Measurements from ENCODE around the gene DIS3L2.
"Not testable (repeated sequence)": the region's sequence is repeated elsewhere in the genome, so short reads cannot be mapped to it uniquely, and the experiment has no call there.

Gene DIS3L2

DNA sequence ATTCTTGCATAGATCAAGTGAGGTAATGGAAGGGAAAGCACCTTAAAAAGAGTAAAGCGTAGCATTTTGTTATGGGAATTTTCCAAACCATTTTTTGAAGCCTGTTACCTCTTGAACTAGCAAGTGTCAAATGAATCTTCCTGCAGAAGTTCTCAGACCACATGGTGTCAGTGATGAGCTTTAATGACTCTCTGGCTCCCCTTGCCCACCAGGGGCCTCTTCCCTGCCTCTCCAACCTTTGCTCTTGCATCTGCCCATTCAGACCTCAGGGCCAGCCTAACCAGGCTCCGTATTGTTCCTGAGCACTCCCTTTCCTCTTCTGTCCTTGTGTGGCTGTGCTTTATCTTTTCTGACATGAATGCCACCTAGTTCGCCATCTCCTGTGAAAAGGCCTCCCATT lies 155.9 kb downstream of the DIS3L2 start:
- DNase-seq (ENCODE audit: low read depth), result no peak

DNA sequence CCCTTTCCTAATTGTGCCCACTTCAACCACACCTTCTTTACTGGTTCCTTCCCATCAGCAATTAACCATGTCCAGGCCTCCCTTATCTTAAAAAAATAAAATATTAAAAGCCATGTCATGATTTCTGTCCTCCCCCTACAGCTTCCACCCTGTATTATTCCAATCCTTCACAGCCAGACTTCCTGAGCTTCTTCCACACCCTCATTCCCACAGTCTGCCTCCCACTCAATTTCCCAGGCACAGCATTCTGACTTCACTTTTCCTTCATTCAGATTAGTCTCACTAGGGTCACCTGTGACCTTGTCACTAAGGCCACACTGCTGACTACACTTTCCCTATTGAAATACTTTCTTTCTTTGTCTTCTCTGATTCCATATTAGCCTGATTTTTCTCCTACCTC lies 159.4 kb downstream of the DIS3L2 start:
- no peak for DNase-seq (ENCODE audit: low read depth)

DNA sequence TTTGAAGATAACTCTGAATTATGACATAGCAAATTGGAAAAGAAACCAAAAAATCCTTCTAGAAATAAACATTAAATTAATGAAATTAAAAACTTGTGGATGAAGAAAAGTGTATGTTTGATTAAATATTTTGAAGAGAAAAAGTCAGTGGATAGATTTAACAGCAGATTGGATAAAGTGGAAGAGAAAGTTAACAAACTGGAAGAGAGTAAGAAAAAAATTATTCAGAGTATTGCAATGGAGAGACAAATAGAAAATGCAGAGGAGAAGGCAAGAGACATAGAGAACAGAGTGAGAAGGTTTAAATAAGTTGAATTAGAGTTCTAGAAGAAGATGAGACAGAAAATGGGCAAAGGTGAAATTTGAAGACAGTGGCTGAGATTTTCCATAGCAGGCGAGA lies 162.8 kb downstream of the DIS3L2 start:
- DNase-seq (ENCODE audit: low read depth), result no peak

DNA sequence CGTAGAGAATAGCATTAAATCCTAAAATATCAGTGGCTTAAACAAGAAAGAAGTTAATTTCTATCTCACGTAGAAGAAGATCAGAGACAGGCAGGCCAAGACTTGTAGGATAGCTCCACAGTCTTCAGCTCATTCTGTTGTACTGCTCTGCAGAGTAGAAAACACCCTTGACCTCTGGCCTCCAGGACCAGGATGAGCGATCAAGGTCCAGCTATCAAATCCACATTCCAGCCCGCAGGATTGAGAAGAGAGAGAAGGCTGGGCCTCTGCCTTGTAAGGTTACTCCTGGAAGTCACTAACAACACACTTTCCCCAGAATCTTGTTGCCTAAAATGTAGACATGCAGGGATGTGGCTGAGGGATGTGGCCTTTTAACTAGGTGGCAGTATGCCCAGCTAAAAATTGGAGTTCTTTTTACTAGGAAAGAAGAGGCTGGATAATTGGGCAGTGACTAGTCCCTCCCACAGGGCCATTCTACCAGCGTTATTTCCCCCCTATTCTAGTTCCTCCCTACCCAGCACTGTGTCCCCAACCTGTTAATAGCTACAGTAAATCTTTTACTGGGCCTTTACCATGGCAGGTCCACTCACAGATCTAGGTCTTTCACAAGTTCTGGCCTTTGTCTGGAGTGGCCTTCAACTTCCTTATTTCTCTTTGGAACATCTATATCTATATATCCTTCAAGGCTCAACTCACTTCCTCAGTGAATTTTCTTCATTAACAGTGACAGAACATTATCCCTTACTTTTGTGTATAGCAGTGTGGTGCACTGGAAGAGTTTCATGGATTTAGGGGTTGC lies 165.0 kb downstream of the DIS3L2 start:
- no peak for DNase-seq (ENCODE audit: low read depth)

DNA sequence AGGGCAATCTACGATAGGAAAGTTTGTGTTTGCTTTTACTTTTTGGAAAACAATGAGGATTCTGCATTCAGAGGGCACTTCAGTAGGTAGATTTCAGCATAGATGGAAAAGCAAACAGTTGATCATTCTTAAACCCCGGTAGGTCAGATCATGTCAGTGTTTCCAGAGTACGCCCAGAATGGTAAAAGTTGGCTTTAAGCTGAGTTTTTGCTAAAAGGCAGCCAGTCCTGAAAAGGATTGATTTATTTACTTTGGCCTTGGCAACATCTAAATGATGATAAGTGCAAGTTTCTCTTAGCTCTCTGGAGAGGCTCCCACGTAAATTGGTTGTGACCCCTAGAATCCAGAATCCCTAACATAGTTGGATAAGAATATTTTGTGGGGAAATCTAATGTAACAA lies 168.0 kb downstream of the DIS3L2 start:
- DNase-seq (ENCODE audit: low read depth), result no peak

DNA sequence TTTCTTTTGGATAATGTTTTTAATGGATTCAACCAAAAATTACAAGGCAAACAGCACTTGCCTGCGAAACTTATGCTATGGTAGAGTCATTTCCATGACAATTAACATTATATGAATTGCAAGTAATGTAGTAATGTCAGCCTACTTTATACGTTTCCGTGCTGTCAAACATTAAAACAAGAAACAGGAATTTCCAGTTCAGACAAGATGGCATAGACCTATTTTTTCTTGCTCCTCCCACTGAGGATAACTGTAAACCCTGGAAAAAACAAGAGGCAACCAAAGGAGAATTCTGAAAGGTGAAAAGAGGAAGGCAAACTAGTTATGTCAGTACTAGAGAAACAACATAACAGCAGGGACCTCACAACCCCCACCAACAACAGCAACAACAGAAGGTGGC lies 170.7 kb downstream of the DIS3L2 start:
- DNase-seq (ENCODE audit: low read depth), result no peak

DNA sequence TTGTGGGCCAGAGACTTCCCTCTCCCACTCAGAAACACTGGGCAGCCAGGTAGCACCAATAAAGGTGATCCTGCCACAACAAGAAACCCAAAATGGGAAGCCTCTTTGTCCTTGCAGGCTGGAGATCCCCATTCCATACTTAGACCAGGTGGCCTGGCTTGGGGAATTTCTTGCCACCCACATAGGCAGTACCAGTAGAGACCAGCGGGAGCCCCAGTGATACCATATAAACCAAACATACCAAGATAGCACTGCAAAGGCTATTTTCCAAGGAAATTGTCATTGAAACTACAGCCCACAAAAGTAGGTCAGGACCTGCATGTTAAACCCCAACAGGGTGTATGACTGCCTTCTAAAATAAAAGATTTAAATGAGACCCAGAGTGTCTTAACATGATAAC lies 171.6 kb downstream of the DIS3L2 start:
- DNase-seq (ENCODE audit: low read depth), result no peak

DNA sequence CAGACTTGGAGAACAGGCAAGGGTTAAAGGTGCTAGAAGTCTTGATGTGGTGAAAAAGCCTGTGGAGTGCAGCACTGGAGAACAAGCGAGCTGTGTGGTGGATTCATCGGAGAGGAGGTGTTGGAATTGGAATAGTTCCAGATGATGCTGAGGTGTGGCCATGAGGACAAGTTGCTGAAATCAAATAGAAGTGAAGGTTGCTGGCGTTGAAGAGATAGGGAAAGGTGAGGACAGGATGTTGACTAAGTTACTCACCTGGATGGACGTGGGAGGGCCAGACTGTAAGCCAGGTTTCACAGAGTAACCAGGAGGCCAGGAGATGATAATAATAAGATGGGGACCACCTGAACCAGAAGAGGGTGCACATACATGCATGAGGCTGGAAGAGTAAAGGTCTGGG lies 173.4 kb downstream of the DIS3L2 start:
- no peak for DNase-seq (ENCODE audit: low read depth)

DNA sequence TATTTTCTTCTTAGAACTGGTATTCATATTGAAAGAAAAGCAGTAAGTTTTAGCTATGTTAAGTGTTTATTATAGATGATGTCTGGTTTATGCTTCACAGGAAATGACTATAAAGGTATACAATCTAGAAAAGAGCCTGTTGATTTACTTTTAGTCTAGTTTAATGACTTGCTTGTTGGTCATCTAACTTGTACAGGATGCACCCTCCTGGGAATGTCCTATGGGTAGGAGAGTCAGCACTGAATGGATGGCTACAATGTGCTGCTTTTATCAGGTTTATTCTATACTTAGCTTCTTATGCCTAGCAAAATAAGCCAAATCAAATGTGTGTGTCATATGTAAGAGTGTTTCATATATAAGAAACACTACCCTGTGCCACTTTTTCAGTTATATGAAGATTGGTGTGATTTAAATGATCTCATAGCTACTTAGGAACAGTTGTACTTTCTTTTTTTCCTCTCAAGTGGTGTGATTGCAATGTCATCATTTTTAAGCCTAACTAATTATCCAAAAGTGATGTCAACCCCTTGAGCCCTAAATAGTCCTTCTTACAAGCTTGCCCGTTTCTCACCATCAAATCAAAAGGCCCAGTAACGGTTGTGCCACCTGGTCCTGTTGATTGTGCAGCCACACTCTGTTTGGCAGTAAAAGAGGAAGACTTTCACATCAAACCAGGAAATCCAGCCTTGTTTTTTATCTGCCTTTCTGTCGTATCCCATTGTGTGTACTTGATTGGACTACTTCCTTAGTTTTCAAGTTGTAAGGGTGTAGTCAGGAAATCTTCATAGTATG lies 176.0 kb downstream of the DIS3L2 start:
- no peak for DNase-seq (ENCODE audit: low read depth)

DNA sequence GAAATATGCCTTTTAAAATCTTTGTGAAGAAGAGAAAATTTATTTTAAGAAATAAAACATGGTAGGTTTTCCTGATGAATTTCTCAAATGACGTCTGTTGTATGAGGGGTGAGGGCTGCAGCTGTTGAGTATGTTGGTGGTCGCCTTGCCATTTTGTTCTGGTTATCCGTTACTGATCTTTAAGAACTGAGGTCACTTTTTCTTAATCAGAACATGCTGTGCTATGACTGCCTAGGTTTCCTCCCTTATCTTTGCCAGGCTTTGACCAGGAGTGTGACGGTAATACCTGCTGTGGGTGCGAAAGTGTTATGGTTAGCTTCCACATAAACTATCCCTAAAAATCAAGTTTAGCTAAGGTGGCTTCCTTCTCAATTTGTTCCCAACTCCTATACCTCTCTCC lies 176.9 kb downstream of the DIS3L2 start:
- DNase-seq (ENCODE audit: low read depth), result no peak

DNA sequence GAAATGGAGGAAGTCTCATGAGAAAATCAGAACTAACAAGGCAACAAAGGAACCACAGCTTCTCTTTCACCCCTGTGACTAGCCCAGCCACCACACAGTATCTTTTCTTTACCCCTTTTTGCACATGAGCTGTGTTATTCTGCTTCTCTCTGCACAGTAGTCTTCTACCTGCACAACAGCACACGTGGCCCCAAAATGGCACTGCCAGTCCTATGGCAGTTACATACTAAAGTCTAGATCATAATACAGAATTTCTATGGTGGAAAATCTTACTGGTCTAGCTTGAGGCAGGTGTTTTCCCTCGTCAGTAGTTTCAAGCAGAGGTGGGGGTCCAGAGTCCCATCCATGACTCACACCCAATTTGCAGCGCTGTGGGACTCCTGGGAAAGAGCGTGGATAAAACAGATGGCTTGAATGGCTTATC lies 177.7 kb downstream of the DIS3L2 start:
- no peak for DNase-seq (ENCODE audit: low read depth)

DNA sequence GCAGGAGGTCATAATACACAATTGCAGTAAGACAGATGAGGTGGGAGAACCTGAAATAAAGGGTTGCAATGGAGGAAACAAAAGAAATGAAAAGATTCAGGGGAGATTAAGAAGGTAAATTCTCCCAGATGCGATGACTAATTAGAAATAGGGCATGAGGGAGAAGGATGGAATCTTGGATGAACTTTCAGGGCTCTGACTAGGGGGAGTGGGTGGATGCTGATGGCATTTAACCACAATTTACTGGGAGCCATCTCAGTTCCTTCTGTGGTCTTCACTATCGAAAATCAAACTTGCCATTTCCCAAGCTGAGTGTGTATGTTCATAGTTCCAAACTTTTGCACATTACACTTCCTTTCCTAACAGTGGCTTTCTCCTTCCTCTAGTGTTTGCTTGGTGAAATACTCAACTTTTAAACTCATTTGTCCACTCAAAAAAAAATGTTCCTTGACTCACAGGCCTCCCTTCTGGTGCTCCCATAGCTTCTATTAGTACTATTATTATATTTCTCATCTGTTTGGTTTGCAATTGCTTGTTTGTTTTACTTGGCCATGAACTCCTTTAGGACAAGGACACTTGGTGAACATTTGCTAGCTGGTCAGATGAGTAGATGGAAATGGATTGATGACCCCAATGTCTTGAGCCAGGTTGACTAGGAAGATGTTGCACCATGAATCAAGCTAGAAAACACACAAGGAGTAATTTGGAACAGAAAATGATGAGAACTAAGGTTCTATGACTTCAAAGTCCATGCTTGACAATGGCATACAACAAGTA lies 178.5 kb downstream of the DIS3L2 start:
- no peak for DNase-seq (ENCODE audit: low read depth)

DNA sequence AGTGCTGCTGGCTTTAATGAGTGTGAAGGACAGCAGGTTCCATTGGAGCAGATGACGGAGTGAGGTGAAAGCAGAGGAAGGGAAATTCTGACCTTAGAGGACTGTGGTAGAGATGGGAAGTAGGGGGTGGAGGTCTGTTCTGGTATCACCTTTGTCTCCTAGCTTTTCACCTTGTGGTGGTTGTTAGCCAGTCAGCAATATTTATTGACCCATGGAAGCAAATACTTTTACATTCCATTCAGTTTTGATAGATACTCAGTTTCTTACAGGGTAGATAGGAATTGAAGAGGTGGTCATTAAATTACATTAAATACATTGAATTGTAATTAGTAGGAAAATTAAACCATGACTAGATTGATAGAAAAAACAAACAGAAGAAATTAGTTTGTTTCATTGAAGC lies 180.1 kb downstream of the DIS3L2 start:
- no peak for DNase-seq (ENCODE audit: low read depth)

DNA sequence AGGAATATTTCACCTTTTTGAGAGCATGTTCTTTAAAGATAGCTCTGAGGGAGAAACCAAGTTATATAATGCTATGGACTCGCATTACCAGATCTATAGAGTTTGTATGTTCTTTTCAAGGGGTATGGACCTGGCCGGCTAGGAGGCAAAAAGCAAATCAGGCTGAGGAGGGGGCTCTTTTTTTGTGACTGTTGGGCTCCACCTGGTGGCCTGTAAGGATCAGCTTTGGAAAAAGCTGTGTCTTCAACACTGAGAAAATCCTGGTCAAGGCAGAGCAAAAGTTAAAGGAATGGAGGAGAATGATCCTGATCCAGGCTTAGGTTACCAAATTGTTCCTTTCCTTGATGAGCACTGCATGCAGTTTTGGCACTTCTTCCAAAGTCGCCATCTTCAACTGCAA lies 180.5 kb downstream of the DIS3L2 start:
- DNase-seq (ENCODE audit: low read depth), result no peak

DNA sequence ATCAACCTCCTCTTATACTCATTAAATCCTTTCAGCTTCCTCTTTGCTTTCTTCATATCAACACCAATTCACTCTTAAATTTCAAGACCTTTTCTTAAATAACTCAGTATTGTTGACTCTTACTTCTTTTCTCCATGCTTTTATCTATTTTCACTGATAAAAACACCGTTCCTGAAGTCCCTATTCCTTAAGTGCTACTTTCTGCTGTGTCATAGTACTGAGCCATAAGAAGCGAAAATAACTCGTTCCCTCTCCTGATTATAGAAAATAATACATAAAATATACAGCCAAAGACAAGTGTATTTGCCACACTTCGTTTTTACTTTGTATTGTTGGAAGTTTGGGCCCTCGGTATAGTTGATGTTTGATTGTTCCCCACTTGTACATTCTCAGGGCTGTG lies 181.0 kb downstream of the DIS3L2 start:
- no peak for DNase-seq (ENCODE audit: low read depth)

DNA sequence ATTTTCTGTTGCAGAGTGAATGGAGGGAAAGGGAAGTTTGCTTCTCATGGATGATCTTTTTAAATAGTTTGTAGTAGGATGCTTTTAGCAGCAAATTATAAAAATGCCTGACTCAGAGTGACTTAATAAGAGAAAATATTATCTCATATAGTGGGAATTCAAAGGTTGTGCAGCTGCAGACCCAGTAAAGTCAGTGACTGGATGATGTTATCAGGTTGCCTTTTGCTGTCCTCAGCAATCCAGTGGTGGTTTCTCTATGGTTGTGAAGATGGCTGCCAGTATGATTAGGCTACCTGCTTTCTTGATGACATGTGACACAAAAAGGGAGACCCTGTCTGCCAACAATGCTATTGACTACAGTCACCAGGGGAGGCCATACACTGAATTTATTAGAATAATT lies 184.8 kb downstream of the DIS3L2 start:
- no peak for DNase-seq (ENCODE audit: low read depth)

DNA sequence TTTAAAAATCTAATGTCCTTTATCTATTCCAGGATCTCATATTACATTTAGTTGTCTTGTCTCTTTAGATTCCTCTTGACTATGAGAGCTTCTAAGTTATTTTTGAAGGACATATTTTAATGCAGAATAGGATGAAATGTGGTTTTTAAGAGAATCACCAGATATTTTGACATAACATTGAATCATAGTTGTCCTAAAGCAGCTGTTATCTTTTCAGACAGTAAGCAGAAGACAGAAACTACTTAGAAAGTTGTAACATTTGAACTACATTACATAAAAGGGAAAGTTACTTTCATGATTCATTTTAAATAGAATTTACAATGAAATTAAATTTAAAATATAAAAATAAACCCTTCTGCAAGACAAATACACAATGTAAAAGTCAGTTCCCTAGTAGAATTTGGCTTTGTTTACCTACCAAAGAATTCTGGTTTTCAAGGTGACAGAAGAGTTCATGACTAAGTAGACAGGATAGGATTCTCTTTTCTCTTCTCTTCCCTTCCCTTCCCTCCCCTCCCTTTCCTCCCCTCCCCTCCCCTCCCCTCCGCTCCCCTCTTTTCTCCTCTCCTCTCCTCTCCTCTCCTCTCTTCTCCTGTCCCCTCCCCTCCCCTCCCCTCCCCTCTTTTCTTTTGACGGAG lies 186.0 kb downstream of the DIS3L2 start:
- no peak for DNase-seq (ENCODE audit: low read depth)

DNA sequence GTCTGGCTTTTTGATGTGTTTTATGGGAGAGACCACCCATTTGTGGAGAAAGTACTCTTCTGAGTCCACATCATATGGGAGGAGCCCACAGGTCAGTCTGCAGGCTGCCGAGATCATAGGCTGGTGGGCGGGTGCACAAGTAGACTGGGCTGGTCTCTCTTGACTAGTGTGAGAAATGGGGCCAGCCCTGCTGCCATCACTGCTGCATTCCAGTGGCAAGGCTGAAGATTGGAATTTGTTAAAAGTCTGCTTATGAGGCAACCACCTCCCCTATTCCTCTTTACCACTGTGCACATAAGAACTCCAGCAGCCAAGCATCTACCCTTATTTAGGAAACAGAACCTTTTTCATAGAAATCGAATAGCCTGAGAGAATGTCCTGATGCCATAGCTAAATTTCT lies 200.7 kb downstream of the DIS3L2 start:
- DNase-seq (ENCODE audit: low read depth), result no peak

DNA sequence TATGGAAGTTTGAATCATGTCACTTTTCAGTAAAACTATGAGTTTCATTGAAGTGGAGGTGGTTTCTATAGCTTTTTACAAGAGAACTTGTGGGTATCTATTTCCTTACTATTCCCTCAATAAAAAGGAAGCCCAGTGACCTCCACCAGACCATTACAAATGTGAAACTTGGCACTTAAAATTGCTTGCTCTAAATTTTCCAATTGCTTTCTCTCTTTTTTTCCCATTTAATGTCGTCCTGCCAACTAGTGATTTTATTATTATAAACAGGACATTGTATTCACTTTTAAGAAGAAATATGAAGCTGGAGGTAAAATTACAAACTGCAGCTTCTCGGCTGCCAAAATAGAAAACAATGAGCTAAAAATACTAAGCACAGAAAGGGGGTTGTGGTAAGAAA lies 208.9 kb downstream of the DIS3L2 start:
- DNase-seq (ENCODE audit: low read depth), result no peak

DNA sequence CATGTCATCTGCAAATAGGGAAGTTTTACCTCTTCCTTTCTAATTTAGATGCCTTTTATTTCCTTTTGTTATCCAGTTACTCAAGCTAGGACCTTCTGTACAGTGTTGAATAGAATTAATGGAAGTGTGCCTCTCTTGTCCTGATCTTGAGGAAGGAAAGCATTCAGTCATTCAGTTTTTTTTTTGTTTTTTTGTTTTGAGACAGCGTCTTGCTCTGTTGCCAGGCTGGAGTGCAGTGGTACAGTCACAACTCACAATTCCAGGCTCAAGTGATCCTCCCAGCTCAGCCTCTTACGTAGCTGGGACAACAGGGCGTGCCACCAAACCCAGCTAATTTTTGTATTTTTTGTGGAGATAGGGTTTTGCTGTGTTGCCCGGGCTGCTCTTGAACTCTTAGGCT lies 213.1 kb downstream of the DIS3L2 start:
- DNase-seq (ENCODE audit: low read depth), result no peak

DNA sequence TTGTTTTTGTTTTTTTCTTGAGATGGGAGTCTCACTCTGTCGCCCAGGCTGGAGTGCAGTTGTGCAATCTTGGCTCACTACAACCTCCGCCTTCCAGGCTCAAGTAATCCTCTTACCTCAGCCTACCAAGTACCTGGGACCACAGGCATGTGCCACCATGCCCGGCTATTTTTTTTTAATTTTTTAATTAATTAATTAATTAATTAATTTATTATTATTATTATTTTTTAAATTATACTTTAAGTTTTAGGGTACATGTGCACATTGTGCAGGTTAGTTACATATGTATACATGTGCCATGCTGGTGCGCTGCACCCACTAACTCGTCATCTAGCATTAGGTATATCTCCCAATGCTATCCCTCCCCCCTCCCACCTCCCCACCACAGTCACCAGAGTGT lies 215.1 kb downstream of the DIS3L2 start:
- not testable (repeated sequence) for DNase-seq (ENCODE audit: low read depth)

DNA sequence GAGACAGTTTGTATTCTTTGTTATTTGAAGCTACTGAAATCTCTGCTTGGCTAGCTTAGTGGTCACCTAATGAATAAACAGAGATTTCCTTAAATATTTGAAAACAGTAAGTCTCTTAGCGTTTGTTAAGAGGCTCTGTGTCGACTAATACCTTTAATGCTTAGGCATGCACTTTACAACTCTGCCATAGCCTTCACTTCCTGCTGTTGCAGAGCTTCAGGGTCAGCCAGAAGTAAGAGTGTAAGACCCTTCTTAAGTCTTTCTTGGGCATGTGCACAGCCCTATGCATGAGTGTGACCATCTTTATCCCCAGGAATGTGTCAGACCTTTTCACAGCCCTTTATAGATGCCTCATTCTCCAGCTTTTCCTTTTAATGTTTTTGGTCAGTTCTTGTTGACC lies 221.8 kb downstream of the DIS3L2 start:
- no peak for DNase-seq (ENCODE audit: low read depth)
